Endothelial cell (in vitro differentiated cells): ENCODE measurements around the gene CARD10. TPM values are rescaled to one million over a fixed set of nuclear protein-coding genes. Genes with fewer than 3 reads are reported as not detected.

Experiments used
- DNase-seq: peaks from one replicate; pipeline ENCODE4 v3.0.0; 2021; ENCODE audit warnings: low spot score
- H3K27ac Mint-ChIP-seq: one replicate; pipeline ENCODE4 v1.8.0; 2021; ENCODE audit warnings: mixed read lengths, inconsistent platforms; ENCODE audit not compliant: unreplicated experiment
- H3K27me3 Mint-ChIP-seq: one replicate; pipeline ENCODE4 v1.8.0; 2021; ENCODE audit warnings: mild to moderate bottlenecking, moderate library complexity, mixed read lengths, inconsistent platforms; ENCODE audit not compliant: unreplicated experiment
- H3K36me3 Mint-ChIP-seq: one replicate; pipeline ENCODE4 v1.8.0; 2021; ENCODE audit warnings: mild to moderate bottlenecking, low read depth, mixed read lengths, inconsistent platforms; ENCODE audit not compliant: unreplicated experiment
- H3K4me1 Mint-ChIP-seq: one replicate; pipeline ENCODE4 v1.8.0; 2021; ENCODE audit warnings: mild to moderate bottlenecking, mixed read lengths, inconsistent platforms; ENCODE audit not compliant: unreplicated experiment
- H3K4me3 Mint-ChIP-seq: one replicate; pipeline ENCODE4 v1.8.0; 2021; ENCODE audit warnings: mild to moderate bottlenecking, mixed read lengths, inconsistent platforms; ENCODE audit not compliant: unreplicated experiment
- H3K9me3 Mint-ChIP-seq: one replicate; pipeline ENCODE4 v1.8.0; 2021; ENCODE audit warnings: mixed read lengths, inconsistent platforms; ENCODE audit not compliant: unreplicated experiment
- total RNA-seq: library from RNA; stranded (reverse); fragmentation: NEBNext Ultra II Directional; extraction: Animal tissue kit (Norgen Biotek cat#: 25700); gene quantifications from one replicate; pipeline ENCODE4 v1.2.1, GENCODE V29; 2021; ENCODE audit not compliant: unreplicated experiment
- TF ChIP-seq, protein P1 (sequence below): fragments of 200-600 bp; sonication (generic); IDR thresholded peaks from one replicate; pipeline ENCODE4 v1.5.0; 2021; ENCODE audit warnings: antibody characterized with exemption; ENCODE audit not compliant: unreplicated experiment

The CARD10 gene
- total RNA-seq, 1 donor from 2014 or later, result 26.0 TPM

DNA sequence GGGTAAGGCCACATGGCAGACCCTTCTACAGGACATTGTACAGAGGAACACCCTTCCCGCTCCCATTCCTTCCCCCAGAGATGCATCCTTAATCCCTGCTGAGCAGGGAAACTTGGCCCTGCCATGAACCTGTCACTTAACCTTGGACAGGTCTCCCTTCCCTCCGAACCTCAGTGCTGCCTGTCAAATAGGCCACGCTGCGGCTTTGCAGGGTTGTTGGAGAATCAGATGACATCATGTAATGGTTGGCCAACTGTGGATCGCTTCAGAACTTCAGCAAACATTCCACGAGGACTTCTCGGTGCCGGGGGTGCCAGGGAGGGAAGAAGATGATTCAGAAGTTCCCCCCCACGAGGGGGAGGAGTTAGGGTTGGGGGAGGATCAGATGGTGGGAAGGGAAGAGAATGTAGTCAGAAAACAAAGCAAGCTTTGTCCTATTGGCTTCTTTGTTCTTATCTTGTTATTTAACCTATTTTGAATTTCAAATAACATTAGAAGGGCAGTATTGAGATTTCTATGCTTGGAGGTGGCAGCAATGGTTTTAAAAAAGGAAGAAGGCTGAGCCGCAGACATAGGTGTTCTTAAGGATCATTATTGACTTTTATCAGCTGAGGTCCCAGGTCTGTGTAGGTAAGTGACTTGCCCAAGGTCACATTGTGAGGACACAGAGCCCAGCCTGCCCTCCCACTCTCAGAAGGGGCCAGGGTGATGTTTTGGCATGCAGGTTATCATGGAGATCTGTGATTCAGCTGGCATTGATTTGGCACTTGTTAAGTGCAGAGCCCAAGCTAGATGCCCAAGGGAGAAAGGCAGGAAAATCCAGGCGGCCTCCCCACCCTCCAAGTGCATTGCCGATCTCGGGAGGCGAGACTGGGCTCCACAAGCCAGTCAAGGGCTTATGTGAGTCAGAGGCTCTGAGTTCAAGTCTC is 44.2 kb upstream of the CARD10 start:
- peak overlapping the region; percentile 26 for H3K27ac Mint-ChIP-seq
- TF ChIP-seq, protein P1, sequence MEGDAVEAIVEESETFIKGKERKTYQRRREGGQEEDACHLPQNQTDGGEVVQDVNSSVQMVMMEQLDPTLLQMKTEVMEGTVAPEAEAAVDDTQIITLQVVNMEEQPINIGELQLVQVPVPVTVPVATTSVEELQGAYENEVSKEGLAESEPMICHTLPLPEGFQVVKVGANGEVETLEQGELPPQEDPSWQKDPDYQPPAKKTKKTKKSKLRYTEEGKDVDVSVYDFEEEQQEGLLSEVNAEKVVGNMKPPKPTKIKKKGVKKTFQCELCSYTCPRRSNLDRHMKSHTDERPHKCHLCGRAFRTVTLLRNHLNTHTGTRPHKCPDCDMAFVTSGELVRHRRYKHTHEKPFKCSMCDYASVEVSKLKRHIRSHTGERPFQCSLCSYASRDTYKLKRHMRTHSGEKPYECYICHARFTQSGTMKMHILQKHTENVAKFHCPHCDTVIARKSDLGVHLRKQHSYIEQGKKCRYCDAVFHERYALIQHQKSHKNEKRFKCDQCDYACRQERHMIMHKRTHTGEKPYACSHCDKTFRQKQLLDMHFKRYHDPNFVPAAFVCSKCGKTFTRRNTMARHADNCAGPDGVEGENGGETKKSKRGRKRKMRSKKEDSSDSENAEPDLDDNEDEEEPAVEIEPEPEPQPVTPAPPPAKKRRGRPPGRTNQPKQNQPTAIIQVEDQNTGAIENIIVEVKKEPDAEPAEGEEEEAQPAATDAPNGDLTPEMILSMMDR, result no peak
- DNase-seq, result no peak
- H3K27me3 Mint-ChIP-seq, result peaks cover 5% of the 10 kb centered on the region
- peaks cover 7% of the 10 kb centered on the region for H3K36me3 Mint-ChIP-seq
- H3K4me1 Mint-ChIP-seq, result peaks cover 32% of the 10 kb centered on the region
- H3K4me3 Mint-ChIP-seq, result peak overlapping the region; percentile 26
- no peaks in the 10 kb centered on the region for H3K9me3 Mint-ChIP-seq

DNA sequence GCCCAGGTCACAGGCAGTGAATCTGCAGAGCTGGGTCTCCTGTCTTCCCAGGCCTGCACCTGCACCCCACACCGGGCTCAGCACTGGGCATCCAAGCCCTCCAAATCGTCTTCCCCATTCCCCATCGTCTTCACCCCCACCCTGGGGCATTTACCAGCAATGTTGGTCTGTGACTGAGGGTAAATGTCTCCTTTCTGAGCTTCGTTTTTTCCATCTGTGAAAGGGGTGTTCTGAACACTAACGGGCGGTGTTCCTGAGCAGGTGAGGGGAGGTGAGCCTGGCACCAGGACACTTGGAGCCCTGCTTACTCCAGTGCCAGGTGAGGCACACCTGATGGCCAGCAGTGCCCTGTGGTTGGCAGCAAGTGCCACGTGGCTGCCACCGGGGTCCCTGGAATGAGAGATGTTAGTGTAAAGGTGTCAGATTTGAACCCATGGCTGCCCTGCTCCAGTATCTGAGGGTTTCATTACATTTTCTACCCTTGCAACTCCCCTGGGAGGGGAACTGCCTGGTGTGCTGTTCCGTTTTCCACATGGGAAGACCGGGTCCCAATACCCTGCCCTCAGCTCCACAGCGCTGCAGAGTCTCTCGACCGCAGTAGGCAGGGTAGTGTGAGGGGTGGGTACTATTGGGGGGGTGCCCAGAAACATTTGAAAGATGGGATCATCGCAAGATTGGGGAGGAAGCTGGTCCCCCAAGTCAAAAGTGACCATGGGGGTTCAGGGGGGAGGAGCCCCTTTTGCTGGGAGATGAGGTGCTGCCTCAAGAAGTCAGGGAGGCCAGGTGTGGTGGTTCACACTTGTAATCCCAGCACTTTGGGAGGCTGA is 43.0 kb upstream of the CARD10 start:
- peaks cover 33% of the 10 kb centered on the region for H3K4me1 Mint-ChIP-seq
- TF ChIP-seq, protein P1, result peak; percentile 31
- H3K27ac Mint-ChIP-seq, result peak overlapping the region; percentile 51
- H3K9me3 Mint-ChIP-seq, result no peaks in the 10 kb centered on the region
- peaks cover 5% of the 10 kb centered on the region for H3K27me3 Mint-ChIP-seq
- H3K4me3 Mint-ChIP-seq, result peak overlapping the region; percentile 92
- H3K36me3 Mint-ChIP-seq, result peaks cover 3% of the 10 kb centered on the region
- no peak for DNase-seq

DNA sequence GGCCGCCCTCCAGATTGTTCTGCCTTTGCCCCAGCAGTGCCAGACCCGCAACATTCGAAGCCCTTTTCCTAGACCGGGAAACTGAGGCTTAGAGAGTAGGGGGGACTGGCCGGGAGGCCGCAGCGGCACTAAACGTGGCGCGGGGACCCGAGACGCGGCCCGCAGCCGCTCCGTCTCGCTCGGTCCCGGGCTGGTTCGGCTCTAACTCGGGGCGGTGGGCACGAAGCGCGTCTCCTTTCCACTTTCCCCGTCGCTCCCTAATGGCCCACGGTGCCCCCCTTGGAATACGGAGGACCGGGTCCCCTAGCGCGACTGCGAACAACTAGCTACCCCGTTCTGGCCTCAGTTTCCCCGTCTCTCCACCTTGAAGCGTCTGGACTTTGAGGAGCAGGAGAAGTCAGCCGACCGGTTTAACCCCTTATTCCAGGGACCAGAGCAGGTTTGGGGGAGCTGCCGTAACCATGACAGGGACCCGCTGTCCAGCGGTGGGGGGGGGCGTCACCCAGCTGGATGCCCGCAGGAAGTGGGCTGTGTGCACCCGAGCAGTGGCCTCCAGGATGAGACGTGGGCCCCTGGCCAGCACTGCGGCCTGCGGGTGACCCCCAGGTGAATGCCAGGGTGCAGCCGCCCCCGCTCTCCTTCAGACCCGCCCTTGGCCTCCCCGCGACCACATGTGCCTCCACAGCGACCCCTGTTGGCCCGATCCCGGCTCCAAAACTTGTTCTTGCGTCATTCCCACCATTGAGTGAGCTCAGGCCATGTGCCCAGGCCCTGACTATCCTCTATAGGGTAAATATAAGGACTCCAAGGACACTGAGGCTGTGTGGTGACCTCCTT is 42.2 kb upstream of the CARD10 start:
- TF ChIP-seq, protein P1, result peak; percentile 83
- Mint-ChIP-seq H3K4me3 (peak overlapping the region; percentile 92), H3K27ac (peak overlapping the region; percentile 83), H3K9me3 (no peaks in the 10 kb centered on the region), H3K4me1 (peaks cover 33% of the 10 kb centered on the region), H3K36me3 (peaks cover 3% of the 10 kb centered on the region), H3K27me3 (peaks cover 5% of the 10 kb centered on the region)
- DNase-seq, result peak; percentile 93

DNA sequence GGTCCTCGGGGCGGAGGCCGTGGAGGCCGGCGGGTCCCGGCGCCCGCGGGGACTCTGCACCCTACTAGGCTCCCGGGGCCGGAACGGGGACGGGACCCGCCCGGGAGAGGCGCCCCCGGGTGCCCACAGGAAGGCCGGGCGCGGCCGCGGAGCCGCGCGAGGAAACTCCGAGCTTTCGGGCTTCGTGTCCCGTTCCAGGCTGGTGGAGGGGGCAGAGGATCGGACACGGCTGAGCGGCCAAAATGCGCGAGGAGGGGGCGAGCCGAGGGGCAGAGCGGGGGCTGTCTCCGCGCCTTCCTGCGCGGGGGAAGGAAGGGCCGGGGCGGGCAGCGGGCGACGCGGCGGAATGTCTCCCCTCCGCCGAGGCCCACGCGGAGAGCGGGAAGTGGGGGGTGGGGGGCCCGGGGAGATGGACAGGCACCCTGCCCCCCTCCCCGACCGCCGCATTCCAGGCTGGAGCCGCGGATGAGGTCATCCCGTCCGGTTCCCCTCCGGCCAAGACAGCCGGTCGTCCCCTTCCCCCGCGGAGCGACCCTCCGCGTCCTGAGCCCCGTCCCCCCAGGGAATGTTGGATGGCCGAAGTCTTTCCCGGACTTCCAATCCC is 41.5 kb upstream of the CARD10 start:
- Mint-ChIP-seq H3K4me1 (peaks cover 37% of the 10 kb centered on the region), H3K4me3 (peak overlapping the region; percentile 92), H3K36me3 (peaks cover under 1% of the 10 kb centered on the region), H3K9me3 (no peaks in the 10 kb centered on the region), H3K27ac (peak overlapping the region; percentile 83), H3K27me3 (peaks cover 5% of the 10 kb centered on the region)
- DNase-seq, result peak; percentile 62
- TF ChIP-seq, protein P1, result no peak
